Peyer's patch (tissue), 4 donors: ENCODE data around the gene SPATA9.

Experiments
- POLR2A ChIP-seq, 2 donors: fragments of 450-650 bp; IDR thresholded peaks; one replicate each; pipeline ENCODE4 v1.5.1; 2017; ENCODE audit warnings: antibody characterized with exemption in 2 of 2, mild to moderate bottlenecking in 2 of 2, moderate library complexity in 2 of 2
- TF ChIP-seq, protein P1 (sequence below), 6 experiments: fragments of 450-650 bp in 4 of 6; fragments of 200-600 bp in 2 of 6; sonication (generic) in 1 of 6; IDR thresholded peaks; one replicate each; pipeline ENCODE4 v1.5.1; 2017 to 2019; ENCODE audit warnings: antibody characterized with exemption in 6 of 6, mild to moderate bottlenecking in 3 of 6, moderate library complexity in 1 of 6

DNA sequence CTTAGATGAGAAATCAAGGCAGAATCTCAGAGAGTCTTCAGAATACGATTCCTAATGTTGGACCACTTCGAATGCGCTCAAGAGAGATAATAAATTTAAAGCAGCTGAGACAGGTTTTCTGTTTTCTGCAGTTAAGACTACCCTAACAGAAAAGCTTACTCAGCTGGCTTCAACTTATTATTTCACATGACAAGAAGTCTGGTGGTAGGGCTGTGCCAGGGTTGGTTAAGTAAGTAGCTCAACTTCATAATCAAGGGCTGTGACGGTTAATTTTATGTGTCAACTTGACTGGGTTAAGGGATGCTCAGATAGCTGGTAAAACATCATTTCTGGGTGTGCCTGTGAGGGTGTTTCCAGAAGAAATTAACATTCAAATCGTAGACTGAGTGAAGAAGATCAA is 59.1 kb downstream of the SPATA9 start:
- TF ChIP-seq, protein P1, sequence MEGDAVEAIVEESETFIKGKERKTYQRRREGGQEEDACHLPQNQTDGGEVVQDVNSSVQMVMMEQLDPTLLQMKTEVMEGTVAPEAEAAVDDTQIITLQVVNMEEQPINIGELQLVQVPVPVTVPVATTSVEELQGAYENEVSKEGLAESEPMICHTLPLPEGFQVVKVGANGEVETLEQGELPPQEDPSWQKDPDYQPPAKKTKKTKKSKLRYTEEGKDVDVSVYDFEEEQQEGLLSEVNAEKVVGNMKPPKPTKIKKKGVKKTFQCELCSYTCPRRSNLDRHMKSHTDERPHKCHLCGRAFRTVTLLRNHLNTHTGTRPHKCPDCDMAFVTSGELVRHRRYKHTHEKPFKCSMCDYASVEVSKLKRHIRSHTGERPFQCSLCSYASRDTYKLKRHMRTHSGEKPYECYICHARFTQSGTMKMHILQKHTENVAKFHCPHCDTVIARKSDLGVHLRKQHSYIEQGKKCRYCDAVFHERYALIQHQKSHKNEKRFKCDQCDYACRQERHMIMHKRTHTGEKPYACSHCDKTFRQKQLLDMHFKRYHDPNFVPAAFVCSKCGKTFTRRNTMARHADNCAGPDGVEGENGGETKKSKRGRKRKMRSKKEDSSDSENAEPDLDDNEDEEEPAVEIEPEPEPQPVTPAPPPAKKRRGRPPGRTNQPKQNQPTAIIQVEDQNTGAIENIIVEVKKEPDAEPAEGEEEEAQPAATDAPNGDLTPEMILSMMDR (IDR thresholded peaks at IDR 0.05) = no peak
- TF ChIP-seq POLR2A (IDR thresholded peaks at IDR 0.05) = no peak
